ENCODE data around the gene PPM1H.

Gene PPM1H

GRCh38 chr12:62866451-62867082, 68.4 kb downstream of the PPM1H start:
- no peak for DNase-seq

- DNase-seq, result no peak
Measured at GRCh38 chr12:62865937-62866336, 69.0 kb downstream of the PPM1H start.

- no peak for DNase-seq
Measured at GRCh38 chr12:62865065-62865464, 69.9 kb downstream of the PPM1H start.

GRCh38 chr12:62862259-62862881, 72.6 kb downstream of the PPM1H start:
- no peak for DNase-seq

DNA sequence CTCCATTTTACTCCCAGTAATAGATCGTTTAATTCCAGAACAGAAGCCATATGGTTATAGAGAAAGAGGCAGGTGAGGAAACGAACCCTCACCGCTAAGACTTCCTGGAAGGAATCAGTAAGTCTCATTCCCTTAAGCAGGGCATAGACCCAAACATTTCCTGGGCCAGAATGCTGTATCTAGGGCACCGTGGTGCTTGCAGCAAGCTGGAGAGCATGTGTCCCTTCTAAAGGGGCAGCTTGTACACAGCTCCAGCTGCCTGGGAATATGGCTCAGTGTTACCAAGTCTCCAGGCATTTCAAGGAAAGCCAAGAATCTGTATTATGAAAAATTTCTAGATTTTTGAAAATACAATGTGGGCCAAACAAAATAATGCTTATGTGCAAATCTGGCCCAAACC, 73.4 kb downstream of the PPM1H start:
- no peak for DNase-seq

- DNase-seq, result no peak
Measured at GRCh38 chr12:62860501-62861411, 74.2 kb downstream of the PPM1H start.

DNA sequence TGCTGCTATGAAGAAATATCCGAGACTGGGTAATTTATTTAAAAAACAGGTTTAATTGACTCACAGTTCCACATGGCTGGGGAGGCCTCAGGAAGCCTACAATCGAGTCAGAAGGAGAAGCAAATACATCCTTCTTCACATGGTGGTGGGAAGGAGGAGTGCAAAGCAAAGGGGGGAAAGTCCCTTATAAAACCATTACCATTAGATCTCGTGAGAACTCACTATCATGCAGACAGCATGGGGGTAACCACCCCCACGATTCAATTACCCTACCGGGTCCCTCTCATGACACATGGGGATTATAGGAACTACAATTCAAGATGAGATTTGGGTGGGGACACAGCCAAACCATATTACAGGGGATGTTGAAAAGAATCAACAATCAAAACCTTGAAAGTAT, 74.9 kb downstream of the PPM1H start:
- DNase-seq, result no peak

GRCh38 chr12:62859321-62859737, 75.6 kb downstream of the PPM1H start:
- no peak for DNase-seq

GRCh38 chr12:62856454-62856853, 78.5 kb downstream of the PPM1H start:
- DNase-seq, result no peak

DNA sequence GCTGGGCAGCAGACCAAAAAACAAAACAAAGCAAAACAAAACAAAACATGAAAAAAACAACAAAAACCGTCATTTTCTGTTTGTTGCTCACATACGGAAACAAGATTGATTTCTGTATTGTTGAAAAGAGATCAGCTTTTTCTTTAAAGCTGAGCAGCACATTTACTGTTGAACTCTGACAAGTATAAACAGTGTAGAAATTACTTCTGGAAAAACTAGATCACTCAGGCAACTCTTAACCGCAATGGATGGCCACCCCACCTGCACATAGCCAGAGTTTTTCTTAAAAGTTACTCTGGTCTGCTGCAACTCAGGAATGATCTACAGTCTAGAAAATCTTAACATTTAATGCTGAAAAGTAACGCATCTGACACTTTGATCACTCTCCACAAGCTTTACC, 80.9 kb downstream of the PPM1H start:
- no peak for DNase-seq

GRCh38 chr12:62849398-62849797, 85.6 kb downstream of the PPM1H start:
- no peak for DNase-seq

DNA sequence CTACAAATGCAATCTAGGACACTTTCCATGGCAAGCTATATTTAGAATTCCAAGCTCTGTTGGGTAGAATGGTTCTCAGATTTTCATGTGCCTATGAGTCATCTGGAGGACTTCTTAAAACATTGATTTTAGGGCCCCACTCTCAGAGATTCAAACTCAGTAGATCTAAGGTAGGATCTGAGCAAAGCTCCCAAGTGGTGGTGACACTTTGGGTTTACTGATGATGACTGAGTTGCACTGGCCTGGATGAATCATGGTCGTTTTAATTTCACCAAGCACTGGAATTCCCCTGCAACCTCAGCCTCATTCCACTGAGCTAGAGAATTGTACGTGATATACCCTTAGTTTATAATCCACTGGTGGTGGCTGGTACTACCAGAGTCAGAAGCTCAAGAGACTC, 86.5 kb downstream of the PPM1H start:
- no peak for DNase-seq

- DNase-seq, result no peak
Measured at GRCh38 chr12:62847709-62848108, 87.2 kb downstream of the PPM1H start.

- DNase-seq, result no peak
Measured at GRCh38 chr12:62846491-62846890, 88.5 kb downstream of the PPM1H start.

DNA sequence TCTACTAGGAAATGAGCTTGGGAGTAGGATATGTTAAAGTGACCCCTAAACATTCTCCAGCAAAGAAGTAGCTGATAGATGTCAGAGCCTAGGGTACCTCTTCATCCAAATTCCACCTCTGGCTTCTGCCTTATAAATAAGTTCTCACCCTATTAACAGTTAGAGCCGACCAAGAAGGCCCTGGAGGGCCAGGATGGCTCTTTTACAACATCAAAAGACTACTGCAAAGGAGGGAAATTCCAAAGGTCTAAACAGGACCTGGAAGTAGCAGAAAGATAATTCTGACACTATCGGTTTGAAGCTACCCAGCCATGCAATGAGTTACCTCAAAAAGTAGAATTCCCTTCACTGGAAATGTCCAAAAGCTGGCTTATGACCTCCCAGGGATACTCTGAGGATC, 90.0 kb downstream of the PPM1H start:
- no peak for DNase-seq

DNA sequence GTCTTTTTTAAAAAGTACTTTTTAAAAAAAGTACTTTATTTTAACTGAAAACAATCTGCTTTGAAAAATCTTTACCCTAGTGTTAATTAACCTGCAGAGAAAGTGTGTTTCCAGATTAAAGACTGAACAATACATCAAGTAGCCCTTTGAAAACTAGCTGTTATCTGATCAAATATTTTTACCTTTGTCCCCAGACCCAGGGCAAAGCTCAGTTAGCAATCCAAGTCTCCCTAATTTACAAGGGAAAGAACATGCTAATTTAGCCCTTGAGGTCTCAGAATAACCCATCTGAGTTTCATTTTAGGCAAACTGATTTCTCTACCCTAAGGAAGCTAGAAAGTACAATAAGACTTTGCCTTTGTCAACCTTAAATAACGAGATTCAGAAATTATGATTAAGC, 91.2 kb downstream of the PPM1H start:
- DNase-seq, result no peak

GRCh38 chr12:62841846-62842245, 93.1 kb downstream of the PPM1H start:
- DNase-seq, result no peak

DNA sequence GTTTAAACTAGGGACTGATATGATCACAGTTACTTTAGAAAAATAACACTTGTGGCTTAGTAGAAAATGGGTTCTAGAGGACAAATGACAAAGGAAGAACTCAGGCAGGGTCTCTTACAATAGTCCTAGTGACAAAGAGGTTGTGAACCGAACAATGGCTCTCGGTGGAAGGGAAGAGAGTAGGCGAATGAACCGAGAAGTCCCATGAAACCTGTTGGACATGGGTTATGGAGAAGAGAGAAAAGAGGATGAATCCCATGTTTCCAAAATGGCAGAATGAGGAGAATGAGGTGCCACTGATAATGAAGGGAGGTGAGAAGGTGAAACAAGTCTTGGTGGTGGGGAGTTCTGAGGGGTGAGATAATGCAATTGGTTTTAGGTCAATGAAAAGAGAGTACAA, 94.1 kb downstream of the PPM1H start:
- DNase-seq, result no peak

GRCh38 chr12:62839869-62840660, 94.9 kb downstream of the PPM1H start:
- no peak for DNase-seq

DNA sequence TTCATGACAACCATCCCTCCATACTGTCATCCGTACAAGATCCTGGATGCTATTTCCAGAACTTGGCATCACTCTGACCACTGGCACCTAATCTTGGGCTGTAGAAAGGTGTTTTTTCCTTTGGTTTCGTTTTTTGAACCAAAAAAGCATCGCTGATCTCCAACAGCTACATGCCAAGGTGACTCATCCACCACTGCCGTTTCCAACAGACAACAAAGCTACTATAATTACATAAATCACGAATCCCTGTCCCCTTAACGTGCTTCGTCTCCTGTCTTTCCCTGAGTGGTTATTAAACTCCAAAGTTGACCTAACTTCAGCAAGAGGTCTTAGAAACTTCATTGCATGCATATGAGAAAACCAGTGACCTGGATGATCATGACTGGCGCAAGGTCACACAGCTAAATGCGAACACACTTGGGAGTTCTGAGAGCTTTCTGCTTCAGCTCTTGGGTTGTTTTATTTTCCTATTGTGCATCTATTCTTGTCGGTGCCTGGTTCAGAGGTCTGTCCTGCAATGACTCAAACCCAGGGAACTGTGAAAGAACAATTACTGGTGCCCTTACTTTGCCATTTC, 99.9 kb downstream of the PPM1H start:
- DNase-seq, result no peak

GRCh38 chr12:62834406-62834805, 100.5 kb downstream of the PPM1H start:
- DNase-seq, result no peak

GRCh38 chr12:62833634-62834033, 101.3 kb downstream of the PPM1H start:
- DNase-seq, result no peak

- no peak for DNase-seq
Measured at GRCh38 chr12:62832558-62832957, 102.4 kb downstream of the PPM1H start.

All from NCI-H1092 treated with DMSO at 0.1 percent for 48 hours (cell line).